Astrocyte of the cerebellum (primary cell): ENCODE results near the gene ARMC9.

Experiments
- DNase-seq: peaks from one replicate; pipeline ENCODE4 v3.0.0-alpha.2; 2011; ENCODE audit warnings: low read depth
- H3K4me3 ChIP-seq: 2 replicates; pipeline ENCODE4 v1.5.1; 2011; ENCODE audit warnings: mild to moderate bottlenecking, low read depth, low read length, moderate library complexity
- CTCF ChIP-seq: IDR thresholded peaks from 2 replicates; pipeline ENCODE4 v1.5.1; 2012; ENCODE audit warnings: low read length, low read depth, moderate library complexity, mild to moderate bottlenecking; ENCODE audit errors: missing control alignments
- in situ Hi-C: cut with HindIII; loops from 2 replicates; pipeline ENCODE4 v1.10.0; 2017; ENCODE audit warnings: low sequenced_read_pairs

The ARMC9 gene

GRCh38 chr2:231383416-231384108, 185.1 kb downstream of the ARMC9 start:
- no peak overlapping the region for H3K4me3 ChIP-seq
- no peak for TF ChIP-seq CTCF
- DNase-seq, result no peak
- in situ Hi-C loops, result no loop called here

GRCh38 chr2:231384109-231384435, 185.6 kb downstream of the ARMC9 start:
- H3K4me3 ChIP-seq, result no peak overlapping the region
- in situ Hi-C loops, result no loop called here
- no peak for TF ChIP-seq CTCF
- DNase-seq, result no peak

- TF ChIP-seq CTCF, result no peak
- in situ Hi-C loops, result no loop called here
- no peak for DNase-seq
- H3K4me3 ChIP-seq, result no peak overlapping the region
Observed at GRCh38 chr2:231384970-231385369, 186.5 kb downstream of the ARMC9 start.

GRCh38 chr2:231385429-231385828, 187.0 kb downstream of the ARMC9 start:
- in situ Hi-C loops, result no loop called here
- no peak for TF ChIP-seq CTCF
- no peak for DNase-seq
- H3K4me3 ChIP-seq, result no peak overlapping the region

GRCh38 chr2:231386446-231386845, 188.0 kb downstream of the ARMC9 start:
- no peak for TF ChIP-seq CTCF
- in situ Hi-C loops, result no loop called here

GRCh38 chr2:231387904-231388724, 189.7 kb downstream of the ARMC9 start:
- TF ChIP-seq CTCF, result no peak
- no peak overlapping the region for H3K4me3 ChIP-seq
- in situ Hi-C loops, result no loop called here
- DNase-seq, result no peak

More at GRCh38 chr2:231386446-231386845, 188.0 kb downstream of the ARMC9 start:
- DNase-seq, result peak; percentile 66
- H3K4me3 ChIP-seq, result no peak overlapping the region
